Spleen (tissue), 7 donors: ENCODE results near the gene SOWAHC.

Experiments used
- CTCF ChIP-seq, 11 experiments: fragments of 200-600 bp in 7 of 11; fragments of 450-650 bp in 4 of 11; sonication (generic) in 4 of 11; IDR thresholded peaks in 8 of 11; conservative IDR thresholded peaks in 3 of 11; 1 replicate in 7 of 11; 2 replicates in 4 of 11; pipeline versions ENCODE4 v1.4.0 to v1.8.0; 2016 to 2021; ENCODE audit warnings: antibody characterized with exemption in 11 of 11, inconsistent platforms in 4 of 11, mild to moderate bottlenecking in 1 of 11
- POLR2A ChIP-seq, 3 donors: fragments of 450-650 bp; IDR thresholded peaks; one replicate each; pipeline ENCODE4 v1.5.1; 2017; ENCODE audit warnings: antibody characterized with exemption in 3 of 3, mild to moderate bottlenecking in 1 of 3
- donor health status: DM: no; HTN: no; CAD: no; lungs with moderate emphysema.
- donor health status: DM: no; HTN: no; CAD: no.
- donor health status: DM: no; HTN: no; CAD: no.

GRCh38 chr2:109623923-109624322 is 9.8 kb downstream of the SOWAHC start:
- TF ChIP-seq CTCF (IDR thresholded peaks at IDR 0.05 in 8 of 11, conservative IDR thresholded peaks at IDR 0.05 in 3 of 11) (no peak), POLR2A (IDR thresholded peaks at IDR 0.05) (no peak)
